Measurements from ENCODE around the gene LCE1E.
A peak's percentile ranks its signal among the peaks of the same experiment; 100 is the strongest.

LCE1E gene

DNA sequence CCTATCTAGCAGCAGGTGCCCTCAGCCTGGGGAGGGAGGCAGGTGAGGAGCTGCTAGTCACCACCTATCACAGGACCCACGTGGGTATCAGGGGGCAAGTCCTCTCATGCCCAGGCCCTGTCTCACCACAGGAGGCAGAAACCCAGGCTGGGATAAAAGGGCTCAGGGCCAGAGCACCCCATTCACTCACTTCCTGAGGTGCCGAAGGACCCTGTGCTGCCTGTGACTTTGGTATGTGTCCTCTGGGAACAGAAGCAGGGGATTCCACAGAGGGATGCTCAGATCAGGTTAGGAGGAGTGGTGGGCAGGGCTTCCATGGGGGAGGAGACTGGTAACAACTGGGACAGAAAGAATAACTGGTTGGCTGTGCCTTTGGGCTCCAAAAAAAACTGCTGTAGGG is at the start of gene LCE1E:
Gene LCE1E, plus strand, starts transcription at position 181 of the 400 bp plus-strand sequence. CDS start 1,043 bp downstream, outside the sequence.
- no peak within 1 kb of the TSS for H3K4me3 ChIP-seq (ENCODE audit: control insufficient read depth, low read depth, low read length)
- TF ChIP-seq, protein P1, sequence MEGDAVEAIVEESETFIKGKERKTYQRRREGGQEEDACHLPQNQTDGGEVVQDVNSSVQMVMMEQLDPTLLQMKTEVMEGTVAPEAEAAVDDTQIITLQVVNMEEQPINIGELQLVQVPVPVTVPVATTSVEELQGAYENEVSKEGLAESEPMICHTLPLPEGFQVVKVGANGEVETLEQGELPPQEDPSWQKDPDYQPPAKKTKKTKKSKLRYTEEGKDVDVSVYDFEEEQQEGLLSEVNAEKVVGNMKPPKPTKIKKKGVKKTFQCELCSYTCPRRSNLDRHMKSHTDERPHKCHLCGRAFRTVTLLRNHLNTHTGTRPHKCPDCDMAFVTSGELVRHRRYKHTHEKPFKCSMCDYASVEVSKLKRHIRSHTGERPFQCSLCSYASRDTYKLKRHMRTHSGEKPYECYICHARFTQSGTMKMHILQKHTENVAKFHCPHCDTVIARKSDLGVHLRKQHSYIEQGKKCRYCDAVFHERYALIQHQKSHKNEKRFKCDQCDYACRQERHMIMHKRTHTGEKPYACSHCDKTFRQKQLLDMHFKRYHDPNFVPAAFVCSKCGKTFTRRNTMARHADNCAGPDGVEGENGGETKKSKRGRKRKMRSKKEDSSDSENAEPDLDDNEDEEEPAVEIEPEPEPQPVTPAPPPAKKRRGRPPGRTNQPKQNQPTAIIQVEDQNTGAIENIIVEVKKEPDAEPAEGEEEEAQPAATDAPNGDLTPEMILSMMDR (conservative IDR thresholded peaks at IDR 0.05; ENCODE audit: control insufficient read depth, insufficient read depth, low read depth, low read length), result no peak
- no peak for DNase-seq (ENCODE audit: low read depth)

GRCh38 chr1:152737997-152738396 is 48.1 kb upstream of the LCE1E start:
- no peak overlapping the region for H3K4me3 ChIP-seq (ENCODE audit: control insufficient read depth, low read depth, low read length)
- DNase-seq (ENCODE audit: low read depth), result no peak
- TF ChIP-seq, protein P1 (conservative IDR thresholded peaks at IDR 0.05; ENCODE audit: control insufficient read depth, insufficient read depth, low read depth, low read length), result no peak

GRCh38 chr1:152739841-152740240 is 46.2 kb upstream of the LCE1E start:
- DNase-seq (ENCODE audit: low read depth), result peak; percentile 72
- no peak overlapping the region for H3K4me3 ChIP-seq (ENCODE audit: control insufficient read depth, low read depth, low read length)
- TF ChIP-seq, protein P1 (conservative IDR thresholded peaks at IDR 0.05; ENCODE audit: control insufficient read depth, insufficient read depth, low read depth, low read length), result no peak

- H3K4me3 ChIP-seq (ENCODE audit: control insufficient read depth, low read depth, low read length), result no peak overlapping the region
- peak; percentile 33 for DNase-seq (ENCODE audit: low read depth)
- TF ChIP-seq, protein P1 (conservative IDR thresholded peaks at IDR 0.05; ENCODE audit: control insufficient read depth, insufficient read depth, low read depth, low read length), result no peak
These were observed 44.4 kb upstream of the LCE1E start for GRCh38 chr1:152741656-152742055.

- H3K4me3 ChIP-seq (ENCODE audit: control insufficient read depth, low read depth, low read length), result no peak overlapping the region
- TF ChIP-seq, protein P1 (conservative IDR thresholded peaks at IDR 0.05; ENCODE audit: control insufficient read depth, insufficient read depth, low read depth, low read length), result no peak
- DNase-seq (ENCODE audit: low read depth), result peak; percentile 86
These were observed 42.5 kb upstream of the LCE1E start for GRCh38 chr1:152743371-152744145.

GRCh38 chr1:152745289-152745704 is 40.8 kb upstream of the LCE1E start:
- no peak overlapping the region for H3K4me3 ChIP-seq (ENCODE audit: control insufficient read depth, low read depth, low read length)
- TF ChIP-seq, protein P1 (conservative IDR thresholded peaks at IDR 0.05; ENCODE audit: control insufficient read depth, insufficient read depth, low read depth, low read length), result peak; percentile 1
- DNase-seq (ENCODE audit: low read depth), result peak; percentile 83
